Measurements from ENCODE around the gene MS4A4A. TPM values are rescaled to one million over a fixed set of nuclear protein-coding genes. Genes with fewer than 3 reads are reported as not detected.

Gene MS4A4A
- total RNA-seq, 2 donors from 2014 or later = 1.3 to 16.3 TPM

GRCh38 chr11:60310407-60310998 is 30.0 kb downstream of the MS4A4A start:
- no peak overlapping the region for H3K4me3 ChIP-seq
- ATAC-seq (no peak), DNase-seq (peak in 1 of 4 donors; percentile 52)
- H3K9me3 ChIP-seq = no peaks in the 10 kb centered on the region
- H3K27ac ChIP-seq = peak overlapping the region in 1 of 4 donors; percentile 36
- no peaks in the 10 kb centered on the region for H3K36me3 ChIP-seq (replicated peaks in 1 of 2; ENCODE audit: insufficient read depth in 1 of 2, low read depth in 2 of 2)
- 40 to 50% methylated on average over 5 of the region's 5 CpGs for WGBS, 2 donors
- no peaks in the 10 kb centered on the region for H3K27me3 ChIP-seq
- no peaks in the 10 kb centered on the region for H3K4me1 ChIP-seq
- intact Hi-C loops (cut with DNase I) = no loop called here
- TF ChIP-seq CTCF (IDR thresholded peaks at IDR 0.05) (no peak), POLR2A (IDR thresholded peaks at IDR 0.05) (no peak)

- TF ChIP-seq POLR2A (IDR thresholded peaks at IDR 0.05) (no peak), CTCF (IDR thresholded peaks at IDR 0.05) (no peak)
- no peak overlapping the region for H3K27ac ChIP-seq
- 36 to 62% methylated on average over 2 of the region's 2 CpGs for WGBS, 2 donors
- H3K4me1 ChIP-seq = no peaks in the 10 kb centered on the region
- no peak for ATAC-seq
- no peaks in the 10 kb centered on the region for H3K9me3 ChIP-seq
- H3K27me3 ChIP-seq = no peaks in the 10 kb centered on the region
- DNase-seq = no peak
- intact Hi-C loops (cut with DNase I) = no loop called here
- H3K36me3 ChIP-seq (replicated peaks in 1 of 2; ENCODE audit: insufficient read depth in 1 of 2, low read depth in 2 of 2) = no peaks in the 10 kb centered on the region
- no peak overlapping the region for H3K4me3 ChIP-seq
These were observed 34.3 kb downstream of the MS4A4A start for GRCh38 chr11:60314635-60315321.

- Histone ChIP-seq H3K27ac (no peak overlapping the region), H3K36me3 (replicated peaks in 1 of 2; ENCODE audit: insufficient read depth in 1 of 2, low read depth in 2 of 2) (no peaks in the 10 kb centered on the region), H3K9me3 (no peaks in the 10 kb centered on the region), H3K4me1 (no peaks in the 10 kb centered on the region), H3K27me3 (no peaks in the 10 kb centered on the region), H3K4me3 (no peak overlapping the region)
- intact Hi-C loops (cut with DNase I) = no loop called here
- TF ChIP-seq POLR2A (IDR thresholded peaks at IDR 0.05) (no peak), CTCF (IDR thresholded peaks at IDR 0.05) (no peak)
- DNase-seq = no peak
- ATAC-seq = no peak
These were observed 35.4 kb downstream of the MS4A4A start for GRCh38 chr11:60315871-60316270.

- Histone ChIP-seq H3K4me1 (no peaks in the 10 kb centered on the region), H3K4me3 (no peak overlapping the region), H3K27ac (no peak overlapping the region), H3K9me3 (no peaks in the 10 kb centered on the region), H3K36me3 (replicated peaks in 1 of 2; ENCODE audit: insufficient read depth in 1 of 2, low read depth in 2 of 2) (no peaks in the 10 kb centered on the region), H3K27me3 (no peaks in the 10 kb centered on the region)
- DNase-seq (no peak), ATAC-seq (no peak)
- WGBS, 2 donors = 54 to 62% methylated on average over 2 of the region's 2 CpGs
- intact Hi-C loops (cut with DNase I) = no loop called here
- no peak for TF ChIP-seq POLR2A (IDR thresholded peaks at IDR 0.05)
These were observed 35.9 kb downstream of the MS4A4A start for GRCh38 chr11:60316317-60316716.

- ATAC-seq (no peak), DNase-seq (no peak)
- Histone ChIP-seq H3K4me3 (no peak overlapping the region), H3K9me3 (no peaks in the 10 kb centered on the region), H3K27me3 (no peaks in the 10 kb centered on the region), H3K36me3 (replicated peaks in 1 of 2; ENCODE audit: insufficient read depth in 1 of 2, low read depth in 2 of 2) (no peaks in the 10 kb centered on the region), H3K27ac (no peak overlapping the region), H3K4me1 (no peaks in the 10 kb centered on the region)
- intact Hi-C loops (cut with DNase I) = no loop called here
- TF ChIP-seq CTCF (IDR thresholded peaks at IDR 0.05) (no peak), POLR2A (IDR thresholded peaks at IDR 0.05) (no peak)
- WGBS, 2 donors = 28 to 44% methylated on average over 2 of the region's 2 CpGs
These were observed 38.3 kb downstream of the MS4A4A start for GRCh38 chr11:60318726-60319125.

Data from body of pancreas (tissue), 4 donors.